ENCODE measurements around the gene TPCN2.

The TPCN2 gene

GRCh38 chr11:69169479-69169878, 120.7 kb downstream of the TPCN2 start:
- no peak for DNase-seq

DNA sequence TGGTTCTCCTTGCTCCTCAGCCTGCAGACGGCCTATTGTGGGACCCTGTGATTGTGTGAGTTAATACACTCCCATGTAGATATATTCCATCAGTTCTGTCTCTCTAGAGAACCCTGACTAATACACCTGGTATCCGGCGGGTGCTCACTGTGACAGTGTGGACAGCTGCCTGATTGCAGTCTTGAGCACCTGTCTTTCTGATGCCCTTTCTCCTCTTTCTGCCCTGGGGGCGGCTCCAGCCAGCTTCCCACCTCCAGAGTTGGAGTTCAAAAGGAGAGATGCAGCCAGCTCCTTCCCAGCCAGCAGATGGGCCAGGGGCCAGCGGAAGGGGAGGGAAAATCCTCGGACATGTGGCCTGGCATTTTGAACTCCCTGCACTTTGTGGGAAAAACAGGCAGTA, 122.0 kb downstream of the TPCN2 start:
- DNase-seq: no peak

GRCh38 chr11:69171476-69172240, 122.9 kb downstream of the TPCN2 start:
- no peak for DNase-seq

- DNase-seq: no peak
Measured at GRCh38 chr11:69172674-69173073, 123.9 kb downstream of the TPCN2 start.

DNA sequence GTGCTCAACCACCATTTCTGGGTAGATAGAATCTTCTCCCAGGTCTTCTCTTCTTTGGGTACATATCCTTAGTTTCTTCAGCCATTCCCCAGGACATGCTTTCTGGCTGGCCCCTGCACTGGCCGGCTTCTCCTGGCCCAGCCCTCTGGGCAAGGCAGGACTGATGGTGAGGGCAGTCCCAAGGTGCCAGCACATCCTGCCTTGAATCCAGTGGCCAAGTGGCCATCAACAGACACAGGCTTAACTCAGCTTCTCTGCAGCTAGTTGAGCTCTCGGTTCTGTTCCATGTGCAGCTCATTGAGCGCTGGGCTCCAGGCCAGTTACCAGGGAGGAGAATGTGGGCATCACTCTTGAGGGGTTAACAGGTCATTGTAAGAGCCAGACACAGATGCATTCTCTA, 124.6 kb downstream of the TPCN2 start:
- DNase-seq: no peak

DNA sequence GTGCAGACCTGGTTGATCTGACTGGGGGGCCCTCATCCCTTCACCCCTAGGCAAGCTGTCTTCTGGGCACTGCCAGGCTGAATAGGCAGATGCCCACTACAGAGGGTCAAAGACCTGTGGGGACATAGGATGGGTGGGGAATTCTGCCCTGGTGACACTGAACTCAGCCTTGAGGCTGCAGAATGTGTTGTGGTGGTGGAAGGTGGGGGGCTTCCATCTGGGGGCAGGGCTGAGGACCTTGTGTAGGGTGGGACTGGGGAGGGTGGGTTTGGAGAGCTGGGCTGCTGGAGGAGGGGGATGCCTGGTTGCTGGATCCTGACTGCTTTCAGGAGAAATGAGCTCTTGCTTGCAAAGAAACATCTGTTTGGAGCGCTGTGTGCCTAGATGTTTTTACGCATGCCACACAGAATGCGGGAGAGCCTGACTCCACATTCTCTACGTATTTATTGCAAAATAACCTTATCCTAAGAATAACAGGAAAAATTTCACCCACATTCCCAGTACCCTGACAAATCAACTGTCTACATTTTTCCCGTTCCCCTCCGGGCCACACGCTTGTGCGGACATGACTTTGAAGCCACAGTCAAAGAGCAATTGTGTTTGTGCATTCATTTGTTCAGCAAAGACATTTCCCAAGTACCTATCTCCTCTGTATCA, 125.3 kb downstream of the TPCN2 start:
- DNase-seq: no peak

- no peak for DNase-seq
Measured at GRCh38 chr11:69174841-69175240, 126.1 kb downstream of the TPCN2 start.

- no peak for DNase-seq
Measured at GRCh38 chr11:69178819-69179482, 130.2 kb downstream of the TPCN2 start.

DNA sequence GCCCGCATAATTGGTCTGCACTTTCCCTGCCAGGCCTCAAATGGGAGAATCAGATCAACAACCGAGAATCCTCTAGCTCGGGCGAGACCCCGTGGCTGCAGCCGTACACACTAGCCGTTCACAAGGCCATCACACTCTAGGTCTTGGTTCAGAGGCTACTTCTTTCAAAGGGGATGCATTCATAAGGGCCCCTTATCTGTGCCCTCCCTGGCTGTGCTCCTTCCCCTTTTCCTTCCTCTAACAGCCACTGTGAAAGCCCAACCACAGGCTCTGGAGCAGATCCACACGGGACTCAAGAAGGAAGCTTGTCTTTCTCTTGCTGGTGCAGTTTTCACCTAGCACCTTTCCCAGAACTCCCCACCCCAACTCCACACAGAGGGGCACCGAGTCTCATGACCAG, 131.5 kb downstream of the TPCN2 start:
- DNase-seq: no peak

DNA sequence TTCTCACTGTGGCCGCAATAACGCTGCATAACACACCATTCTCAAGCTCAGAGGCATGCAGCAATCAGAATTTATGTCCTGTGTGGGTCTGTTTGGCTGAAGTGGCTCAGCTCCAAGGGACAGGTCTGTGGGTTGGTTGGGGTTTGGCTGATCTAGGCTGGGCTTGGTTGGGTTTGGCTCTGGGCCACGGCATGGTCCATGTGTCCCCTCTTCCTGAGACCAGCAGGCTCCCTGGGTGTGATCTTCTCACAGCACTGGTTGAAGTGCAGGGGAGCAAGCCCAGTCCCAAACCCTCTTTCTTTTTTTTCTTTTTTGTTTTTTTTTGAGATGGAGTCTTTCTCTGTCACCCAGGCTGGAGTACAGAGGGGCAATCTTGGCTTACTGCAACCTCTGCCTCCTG, 132.0 kb downstream of the TPCN2 start:
- no peak for DNase-seq

DNA sequence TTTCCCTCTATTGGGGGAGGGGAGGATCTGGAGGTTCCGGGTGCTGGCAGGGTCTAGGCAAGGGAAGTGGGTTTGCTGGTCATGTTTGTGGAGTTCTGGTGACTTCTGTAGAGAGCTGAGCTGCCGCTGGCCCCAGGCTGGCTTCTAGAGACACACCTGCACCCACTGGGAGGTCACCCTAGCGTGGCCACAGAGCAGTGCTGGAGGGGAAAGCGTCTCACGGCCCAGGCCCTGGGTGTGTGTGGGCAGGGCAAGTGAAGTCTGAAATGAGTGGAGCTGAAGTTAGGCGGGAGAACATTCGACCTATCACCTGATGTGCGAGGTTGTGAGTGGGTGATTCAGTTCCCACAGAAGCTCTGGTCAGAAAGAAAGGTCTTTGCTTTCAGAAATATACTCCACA, 134.9 kb downstream of the TPCN2 start:
- DNase-seq: peak in 1 of 2 experiments; percentile 20

All from activated T-cell treated with anti-CD3 and anti-CD28 coated beads, Interleukin-2, amount 50 U/mL, for 48 hours (primary cell).